Melanocyte of skin (primary cell): ENCODE results near the gene DCAF5. TPM values are rescaled to one million over a fixed set of nuclear protein-coding genes. Genes with fewer than 3 reads are reported as not detected.

ENCODE experiments used
- small RNA-seq, 2 donors: library from RNA; depleted of rRNA; stranded (forward); fragments of <200 nt; gene quantifications; one replicate each; pipeline ENCODE3, GENCODE V24; 2012
- total RNA-seq, 2 donors: library from RNA; depleted of rRNA; stranded (reverse); fragments of >200 nt; gene quantifications; 2 replicates each; pipeline ENCODE4 v1.2.3, GENCODE V29; 2012

Gene DCAF5, protein sequence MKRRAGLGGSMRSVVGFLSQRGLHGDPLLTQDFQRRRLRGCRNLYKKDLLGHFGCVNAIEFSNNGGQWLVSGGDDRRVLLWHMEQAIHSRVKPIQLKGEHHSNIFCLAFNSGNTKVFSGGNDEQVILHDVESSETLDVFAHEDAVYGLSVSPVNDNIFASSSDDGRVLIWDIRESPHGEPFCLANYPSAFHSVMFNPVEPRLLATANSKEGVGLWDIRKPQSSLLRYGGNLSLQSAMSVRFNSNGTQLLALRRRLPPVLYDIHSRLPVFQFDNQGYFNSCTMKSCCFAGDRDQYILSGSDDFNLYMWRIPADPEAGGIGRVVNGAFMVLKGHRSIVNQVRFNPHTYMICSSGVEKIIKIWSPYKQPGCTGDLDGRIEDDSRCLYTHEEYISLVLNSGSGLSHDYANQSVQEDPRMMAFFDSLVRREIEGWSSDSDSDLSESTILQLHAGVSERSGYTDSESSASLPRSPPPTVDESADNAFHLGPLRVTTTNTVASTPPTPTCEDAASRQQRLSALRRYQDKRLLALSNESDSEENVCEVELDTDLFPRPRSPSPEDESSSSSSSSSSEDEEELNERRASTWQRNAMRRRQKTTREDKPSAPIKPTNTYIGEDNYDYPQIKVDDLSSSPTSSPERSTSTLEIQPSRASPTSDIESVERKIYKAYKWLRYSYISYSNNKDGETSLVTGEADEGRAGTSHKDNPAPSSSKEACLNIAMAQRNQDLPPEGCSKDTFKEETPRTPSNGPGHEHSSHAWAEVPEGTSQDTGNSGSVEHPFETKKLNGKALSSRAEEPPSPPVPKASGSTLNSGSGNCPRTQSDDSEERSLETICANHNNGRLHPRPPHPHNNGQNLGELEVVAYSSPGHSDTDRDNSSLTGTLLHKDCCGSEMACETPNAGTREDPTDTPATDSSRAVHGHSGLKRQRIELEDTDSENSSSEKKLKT
- total RNA-seq = 10 to 100 TPM; 22.0 to 31.0 TPM

GRCh38 chr14:69152902-69153151 lies at the start of gene DCAF5:
Gene DCAF5, minus strand, starts transcription at chr14:69153119. Its CDS starts 141 bp downstream, at chr14:69152978.

GRCh38 chr14:69191340-69192111 lies 38.6 kb upstream of the DCAF5 start, which contains the start of gene EXD2:
Gene EXD2, plus strand, starts transcription at chr14:69191498. Its CDS starts 17,973 bp downstream, at chr14:69209471.

Small RNAs within 50 kb of the gene (small RNA-seq; reads per million reads assigned to genes)
- gene RF00019 = 0 reads per million in 2 donors
- 0 reads per million in 2 donors for gene RPS29P1

Other genes with a start within 250 kb of the DCAF5 start
- gene ACTN1, start 173.8 kb downstream of the DCAF5 start, total RNA-seq = 100 to 1,000 TPM in 1 of 2 donors, 10 to 100 TPM in 1; 73.3 to 182 TPM
- 10 to 100 TPM; 19.3 to 21.6 TPM for gene EXD2, start 38.4 kb upstream of the DCAF5 start, total RNA-seq
- not detected for gene GALNT16, start 107.0 kb upstream of the DCAF5 start, total RNA-seq
- 100 to 1,000 TPM; 102 to 184 TPM for gene ERH, start 245.2 kb upstream of the DCAF5 start, total RNA-seq
- 100 to 1,000 TPM; 121 to 125 TPM for gene SLC39A9, start 245.6 kb upstream of the DCAF5 start, total RNA-seq